GM23248 (cell line): ENCODE measurements around the gene CPSF4. TPM values are rescaled to one million over a fixed set of nuclear protein-coding genes. Genes with fewer than 3 reads are reported as not detected.

Source experiments
- DNase-seq: peaks from one replicate; pipeline ENCODE4 v3.0.0-alpha.2; 2015
- H2AFZ ChIP-seq: fragments of 200-600 bp; sonication (generic); 2 replicates; pipeline ENCODE4 v1.6.1; 2016; ENCODE audit warnings: antibody characterized with exemption
- H3F3A ChIP-seq: fragments of 200-600 bp; sonication (generic); 2 replicates; pipeline ENCODE4 v1.6.1; 2016; ENCODE audit warnings: mild to moderate bottlenecking, antibody characterized with exemption, mixed run types; ENCODE audit not compliant: insufficient read depth
- H3K27ac ChIP-seq: fragments of 200-600 bp; sonication (generic); 2 replicates; pipeline ENCODE4 v1.5.1; 2016; ENCODE audit warnings: mild to moderate bottlenecking
- H3K27me3 ChIP-seq: fragments of 200-600 bp; sonication (generic); replicated peaks from 2 replicates; pipeline ENCODE4 v1.6.1; 2016; ENCODE audit warnings: mild to moderate bottlenecking; ENCODE audit not compliant: insufficient read depth
- H3K36me3 ChIP-seq: fragments of 200-600 bp; sonication (generic); 2 replicates; pipeline ENCODE4 v1.6.1; 2016; ENCODE audit warnings: low read depth, mild to moderate bottlenecking
- H3K4me1 ChIP-seq: fragments of 200-600 bp; sonication (generic); 2 replicates; pipeline ENCODE4 v1.6.1; 2016; ENCODE audit warnings: mild to moderate bottlenecking; ENCODE audit not compliant: insufficient read depth
- H3K4me2 ChIP-seq: fragments of 200-600 bp; sonication (generic); one replicate; pipeline ENCODE4 v1.6.1; 2016; ENCODE audit warnings: mild to moderate bottlenecking; ENCODE audit not compliant: unreplicated experiment
- H3K4me3 ChIP-seq: fragments of 200-600 bp; sonication (generic); 2 replicates; pipeline ENCODE4 v1.5.1; 2016; ENCODE audit warnings: mild to moderate bottlenecking
- H3K79me2 ChIP-seq: fragments of 200-600 bp; sonication (generic); 2 replicates; pipeline ENCODE4 v1.6.1; 2016; ENCODE audit warnings: mild to moderate bottlenecking; ENCODE audit not compliant: insufficient read depth
- H3K9ac ChIP-seq: fragments of 200-600 bp; sonication (generic); 2 replicates; pipeline ENCODE4 v1.6.1; 2016; ENCODE audit warnings: mild to moderate bottlenecking
- H3K9me2 ChIP-seq: fragments of 200-600 bp; sonication (generic); 2 replicates; pipeline ENCODE4 v1.6.1; 2016; ENCODE audit warnings: mixed run types, mild to moderate bottlenecking, moderate library complexity; ENCODE audit not compliant: insufficient read depth
- H3K9me3 ChIP-seq: fragments of 200-600 bp; sonication (generic); one replicate; pipeline ENCODE4 v1.6.1; 2017; ENCODE audit warnings: low read depth
- H4K20me1 ChIP-seq: fragments of 200-600 bp; sonication (generic); 2 replicates; pipeline ENCODE4 v1.6.0; 2016; ENCODE audit not compliant: insufficient read depth
- EZH2 ChIP-seq: fragments of 200-600 bp; sonication (generic); IDR thresholded peaks from 2 replicates; pipeline ENCODE4 v1.6.1; 2018; ENCODE audit warnings: antibody characterized with exemption, mild to moderate bottlenecking; ENCODE audit not compliant: insufficient read depth, poor library complexity, severe bottlenecking
- EZH2phosphoT487 ChIP-seq: fragments of 200-600 bp; sonication (generic); IDR thresholded peaks from 2 replicates; pipeline ENCODE4 v1.6.1; 2018; ENCODE audit warnings: antibody characterized with exemption, moderate library complexity, mild to moderate bottlenecking, low read depth; ENCODE audit not compliant: insufficient read depth
- WGBS, 2 experiments: methylation state at CpG; one replicate each; pipeline ENCODE4 v1.1.6; 2015 to 2017; ENCODE audit warnings: low lambda C conversion rate in 2 of 2, low coverage in 1 of 2; ENCODE audit errors: missing lambda C conversion rate in 2 of 2; 5-methylcytosine and 5-hydroxymethylcytosine counted together
- in situ Hi-C: fragments of 300-500 bp; cut with MboI; formaldehyde crosslinking; loops from 2 replicates; pipeline ENCODE4 v1.15.0; 2020
- polyA plus RNA-seq: library from polyadenylated mRNA; unstranded; fragments of >200 nt; fragmentation: Nextera tagmentation; extraction: Ambion mirVana; gene quantifications from 2 replicates; pipeline ENCODE4 v1.2.1, GENCODE V29; 2016
- total RNA-seq: library from RNA; depleted of rRNA; stranded (reverse); fragments of >200 nt; shearing (Covaris generic); gene quantifications from 2 replicates; pipeline ENCODE4 v1.2.3, GENCODE V29; 2014; rRNA removed

The CPSF4 gene
- total RNA-seq (21.2 and 44.9 TPM in 2 replicates), polyA plus RNA-seq (16.4 and 19.5 TPM in 2 replicates)

DNA sequence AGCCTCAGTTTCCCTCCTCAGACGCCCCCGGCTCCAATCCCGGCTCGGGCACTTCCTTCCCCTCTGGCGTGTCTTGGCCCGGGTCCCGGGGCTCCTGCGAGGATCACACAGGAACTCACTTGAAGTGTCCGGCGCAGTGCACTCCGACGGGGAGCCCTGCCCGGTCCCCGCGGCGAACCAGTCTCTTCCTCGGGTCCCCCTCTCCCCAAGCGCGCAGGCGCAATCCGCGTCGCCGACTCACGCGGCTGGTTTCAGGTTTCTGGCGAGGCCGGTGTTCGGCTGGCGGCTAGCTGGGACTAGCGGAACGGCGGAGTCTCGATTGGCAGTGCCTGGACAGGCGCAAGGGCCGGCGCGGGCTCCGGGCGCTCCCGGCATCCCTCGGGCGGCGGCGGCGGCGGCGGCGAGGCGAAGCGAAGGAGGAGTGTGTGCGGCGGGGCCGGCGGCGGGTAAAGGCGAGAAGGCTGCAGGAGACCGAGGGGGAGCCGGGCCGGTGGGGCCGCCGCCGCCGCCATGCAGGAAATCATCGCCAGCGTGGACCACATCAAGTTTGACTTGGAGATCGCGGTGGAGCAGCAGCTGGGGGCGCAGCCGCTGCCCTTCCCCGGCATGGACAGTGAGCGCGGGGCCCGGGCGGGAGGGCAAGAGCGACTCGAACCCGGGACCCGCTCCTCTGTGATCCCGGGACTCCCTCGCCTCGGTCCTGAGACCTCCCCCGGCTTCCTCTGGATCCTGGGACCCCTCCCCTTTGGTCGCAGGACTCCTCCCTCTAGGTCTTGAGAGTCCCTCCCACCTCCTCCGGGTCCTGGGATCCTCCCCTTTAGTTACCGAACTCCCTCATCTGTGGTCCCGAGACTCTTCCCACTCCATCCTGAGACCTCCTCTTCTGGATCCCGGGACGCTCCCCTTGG is at the start of gene CPSF4, which contains the start of gene PTCD1:
Gene CPSF4 (plus strand): TSS at position 371 of the 908 bp plus-strand sequence. CDS start 140 bp downstream, at position 511.
Gene PTCD1 (minus strand): TSS at position 226 of the 908 bp plus-strand sequence. CDS start 3,556 bp downstream, outside the sequence.
- 1 to 2% methylated on average over 54 to 76 of the region's 89 CpGs for WGBS, 2 experiments
- peak; percentile 99 for DNase-seq
- Histone ChIP-seq H3K4me1 (peaks cover 6% of the 10 kb centered on the region; the same call in 1 of the 2 replicates), H3K9ac (peak within 1 kb of the TSS; percentile 92), H4K20me1 (no peaks in the 10 kb centered on the region), H3F3A (no peaks in the 10 kb centered on the region), H3K4me3 (peak within 1 kb of the TSS; percentile 100), H3K9me2 (no peaks in the 10 kb centered on the region), H2AFZ (peak within 1 kb of the TSS; percentile 99), H3K9me3 (no peaks in the 10 kb centered on the region), H3K27me3 (no peaks in the 10 kb centered on the region), H3K4me2 (peak within 1 kb of the TSS; percentile 88), H3K79me2 (peaks cover 67% of the 10 kb centered on the region), H3K27ac (peak within 1 kb of the TSS; percentile 65), H3K36me3 (0 out of 2 replicates have a peak, but pooled peaks cover 6% of the 10 kb centered on the region)
- TF ChIP-seq EZH2 = no peak
- no peak for TF ChIP-seq EZH2phosphoT487
- in situ Hi-C loops = no loop called here

GRCh38 chr7:99389772-99390171 is 49.0 kb upstream of the CPSF4 start:
- H2AFZ ChIP-seq = no peak overlapping the region
- peaks cover 13% of the 10 kb centered on the region; the same call in 1 of the 2 replicates for H3F3A ChIP-seq
- H3K36me3 ChIP-seq = peaks cover 42% of the 10 kb centered on the region; the same call in 1 of the 2 replicates
- in situ Hi-C loops = no loop called here
- no peaks in the 10 kb centered on the region for H3K27me3 ChIP-seq
- H3K4me3 ChIP-seq = no peak overlapping the region
- TF ChIP-seq EZH2phosphoT487 (no peak), EZH2 (no peak)
- DNase-seq = no peak
- no peaks in the 10 kb centered on the region for H4K20me1 ChIP-seq
- H3K9me3 ChIP-seq = no peaks in the 10 kb centered on the region
- no peaks in the 10 kb centered on the region for H3K9me2 ChIP-seq
- peaks cover 39% of the 10 kb centered on the region for H3K79me2 ChIP-seq
- no peak overlapping the region for H3K4me2 ChIP-seq
- H3K4me1 ChIP-seq = no peaks in the 10 kb centered on the region
- 90% methylated on average over 13 of the region's 13 CpGs for WGBS, 2 experiments
- H3K27ac ChIP-seq = no peak overlapping the region
- H3K9ac ChIP-seq = no peak overlapping the region

DNA sequence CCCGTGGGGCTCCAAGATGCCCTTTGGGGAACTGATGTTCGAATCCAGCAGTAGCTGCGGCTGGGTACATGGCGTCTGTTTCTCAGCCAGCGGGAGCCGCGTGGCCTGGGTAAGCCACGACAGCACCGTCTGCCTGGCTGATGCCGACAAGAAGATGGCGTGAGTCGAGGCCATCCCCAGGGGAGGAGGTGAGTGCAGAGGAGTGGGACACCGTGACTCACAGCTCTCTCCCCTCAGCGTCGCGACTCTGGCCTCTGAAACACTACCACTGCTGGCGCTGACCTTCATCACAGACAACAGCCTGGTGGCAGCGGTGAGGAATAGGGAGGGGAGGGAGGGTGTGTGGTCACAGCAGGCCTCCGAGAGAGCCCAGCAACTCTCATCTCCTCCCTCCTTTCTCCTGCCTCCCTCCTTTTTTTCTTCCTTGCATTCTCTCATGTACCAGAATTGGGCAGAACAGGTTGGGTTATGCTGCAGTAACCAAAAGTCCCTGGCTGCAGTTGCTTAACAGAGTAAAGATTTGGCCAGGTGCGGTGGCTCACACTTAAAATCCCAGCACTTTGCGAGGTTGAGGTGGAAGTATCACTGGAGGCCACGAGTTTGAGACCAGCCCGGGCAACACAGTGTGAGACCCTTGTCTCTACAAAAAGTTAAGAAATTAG is 47.7 kb upstream of the CPSF4 start:
- Histone ChIP-seq H3K4me1 (no peaks in the 10 kb centered on the region), H4K20me1 (no peaks in the 10 kb centered on the region)

GRCh38 chr7:99392046-99392445 is 46.7 kb upstream of the CPSF4 start:
- no peak overlapping the region for H3K9ac ChIP-seq
- H3K4me3 ChIP-seq = no peak overlapping the region
- H3K27me3 ChIP-seq = no peaks in the 10 kb centered on the region
- no peak overlapping the region for H3K4me2 ChIP-seq
- no peak overlapping the region for H3K27ac ChIP-seq
- H2AFZ ChIP-seq = no peak overlapping the region
- peaks cover 42% of the 10 kb centered on the region for H3K36me3 ChIP-seq
- H3K4me1 ChIP-seq = no peaks in the 10 kb centered on the region
- no peak for DNase-seq
- H3F3A ChIP-seq = peaks cover 33% of the 10 kb centered on the region
- no peaks in the 10 kb centered on the region for H3K9me2 ChIP-seq
- WGBS, 2 experiments = 97 to 98% methylated on average over 8 of the region's 8 CpGs
- no peaks in the 10 kb centered on the region for H3K9me3 ChIP-seq
- TF ChIP-seq EZH2 = no peak
- TF ChIP-seq EZH2phosphoT487 = no peak
- H4K20me1 ChIP-seq = no peaks in the 10 kb centered on the region
- peaks cover 19% of the 10 kb centered on the region for H3K79me2 ChIP-seq
- in situ Hi-C loops = no loop called here

More for the DNA sequence above, 47.7 kb upstream of the CPSF4 start:
- no peaks in the 10 kb centered on the region for H3K9me2 ChIP-seq
- H3K9ac ChIP-seq = no peak overlapping the region
- H3F3A ChIP-seq = peaks cover 26% of the 10 kb centered on the region; the same call in 1 of the 2 replicates
- H3K27ac ChIP-seq = no peak overlapping the region
- in situ Hi-C loops = no loop called here
- DNase-seq = no peak
- no peak for TF ChIP-seq EZH2phosphoT487
- TF ChIP-seq EZH2 = no peak
- peaks cover 51% of the 10 kb centered on the region for H3K36me3 ChIP-seq
- H3K79me2 ChIP-seq = peaks cover 27% of the 10 kb centered on the region
- no peaks in the 10 kb centered on the region for H3K9me3 ChIP-seq
- H3K4me2 ChIP-seq = no peak overlapping the region
- no peak overlapping the region for H2AFZ ChIP-seq
- WGBS, 2 experiments = 95 to 96% methylated on average over 20 to 23 of the region's 23 CpGs
- no peaks in the 10 kb centered on the region for H3K27me3 ChIP-seq
- no peak overlapping the region for H3K4me3 ChIP-seq
